Measurements from ENCODE around the gene SEMA3C. TPM values are rescaled to one million over a fixed set of nuclear protein-coding genes. Genes with fewer than 3 reads are reported as not detected.

Gene SEMA3C
- total RNA-seq, 1 donor from 2014 or later = 34.8 TPM

- ATAC-seq = no peak
- intact Hi-C loops (cut with DNase I) = no loop called here
- Histone ChIP-seq H3K36me3 (no peaks in the 10 kb centered on the region), H3K9me3 (no peaks in the 10 kb centered on the region), H3K4me3 (no peak overlapping the region), H3K27ac (no peak overlapping the region), H3K4me1 (peaks cover 4% of the 10 kb centered on the region), H3K27me3 (ENCODE audit: low read depth) (no peaks in the 10 kb centered on the region)
- DNase-seq = no peak
- TF ChIP-seq CTCF (IDR thresholded peaks at IDR 0.05) = no peak
Observed at GRCh38 chr7:80821771-80822319, 97.0 kb downstream of the SEMA3C start.

- no peaks in the 10 kb centered on the region for H3K27me3 ChIP-seq (ENCODE audit: low read depth)
- no peak overlapping the region for H3K27ac ChIP-seq
- no peak for ATAC-seq
- intact Hi-C loops (cut with DNase I) = no loop called here
- H3K4me3 ChIP-seq = no peak overlapping the region
- no peak for TF ChIP-seq CTCF (IDR thresholded peaks at IDR 0.05)
- no peak for DNase-seq
- no peaks in the 10 kb centered on the region for H3K36me3 ChIP-seq
- H3K9me3 ChIP-seq = no peaks in the 10 kb centered on the region
- no peaks in the 10 kb centered on the region for H3K4me1 ChIP-seq
Observed at GRCh38 chr7:80819503-80819902, 99.3 kb downstream of the SEMA3C start.

GRCh38 chr7:80818181-80818580, 100.7 kb downstream of the SEMA3C start:
- TF ChIP-seq CTCF (IDR thresholded peaks at IDR 0.05) = no peak

GRCh38 chr7:80816806-80817205, 102.0 kb downstream of the SEMA3C start:
- no peak for TF ChIP-seq CTCF (IDR thresholded peaks at IDR 0.05)
- H3K36me3 ChIP-seq = no peaks in the 10 kb centered on the region
- no peak overlapping the region for H3K27ac ChIP-seq
- intact Hi-C loops (cut with DNase I) = no loop called here
- no peak overlapping the region for H3K4me3 ChIP-seq
- no peaks in the 10 kb centered on the region for H3K9me3 ChIP-seq
- no peak for ATAC-seq
- H3K4me1 ChIP-seq = no peaks in the 10 kb centered on the region
- H3K27me3 ChIP-seq (ENCODE audit: low read depth) = no peaks in the 10 kb centered on the region
- no peak for DNase-seq

More at GRCh38 chr7:80818181-80818580, 100.7 kb downstream of the SEMA3C start:
- intact Hi-C loops (cut with DNase I) = no loop called here
- H3K27me3 ChIP-seq (ENCODE audit: low read depth) = no peaks in the 10 kb centered on the region
- H3K27ac ChIP-seq = no peak overlapping the region
- no peaks in the 10 kb centered on the region for H3K4me1 ChIP-seq
- no peak for DNase-seq
- H3K36me3 ChIP-seq = no peaks in the 10 kb centered on the region
- ATAC-seq = no peak
- H3K4me3 ChIP-seq = no peak overlapping the region
- H3K9me3 ChIP-seq = no peaks in the 10 kb centered on the region

GRCh38 chr7:80815733-80816132, 103.1 kb downstream of the SEMA3C start:
- H3K9me3 ChIP-seq = no peaks in the 10 kb centered on the region
- intact Hi-C loops (cut with DNase I) = no loop called here
- no peaks in the 10 kb centered on the region for H3K36me3 ChIP-seq
- no peak for TF ChIP-seq CTCF (IDR thresholded peaks at IDR 0.05)
- H3K4me1 ChIP-seq = no peaks in the 10 kb centered on the region
- DNase-seq (no peak), ATAC-seq (no peak)
- no peak overlapping the region for H3K27ac ChIP-seq
- no peak overlapping the region for H3K4me3 ChIP-seq
- no peaks in the 10 kb centered on the region for H3K27me3 ChIP-seq (ENCODE audit: low read depth)

GRCh38 chr7:80809545-80809944, 109.3 kb downstream of the SEMA3C start:
- DNase-seq (no peak), ATAC-seq (no peak)
- Histone ChIP-seq H3K27me3 (ENCODE audit: low read depth) (no peaks in the 10 kb centered on the region), H3K36me3 (no peaks in the 10 kb centered on the region), H3K27ac (no peak overlapping the region), H3K4me1 (no peaks in the 10 kb centered on the region), H3K4me3 (no peak overlapping the region), H3K9me3 (no peaks in the 10 kb centered on the region)
- TF ChIP-seq CTCF (IDR thresholded peaks at IDR 0.05) = no peak
- intact Hi-C loops (cut with DNase I) = no loop called here

All from lower lobe of right lung (tissue), 2 donors.